ENCODE measurements around the gene EMC6. TPM values are rescaled to one million over a fixed set of nuclear protein-coding genes. Genes with fewer than 3 reads are reported as not detected.
A peak's percentile ranks its signal among the peaks of the same experiment; 100 is the strongest.

Gene EMC6
- polyA plus RNA-seq (ENCODE audit: insufficient read depth in 1 of 5, insufficient read length in 5 of 5, low replicate concordance in 1 of 5): 10 to 100 TPM; 17.8 to 30.8 (median 20.5) TPM
- long read RNA-seq, donor 1, transcript EMC6-201 (2 exons, 653 nt): major isoform, 27 of 30 reads
- long read RNA-seq, donor 1, partial matches to known transcripts: 0 of 30 reads
- long read RNA-seq, donor 1, other reads (novel, unspliced or antisense): 0 of 30 reads
- long read RNA-seq, donor 2, transcript EMC6-201 (2 exons, 653 nt): major isoform, 17 of 20 reads
- long read RNA-seq, donor 2, partial matches to known transcripts: 0 of 20 reads
- long read RNA-seq, donor 2, other reads (novel, unspliced or antisense): 0 of 20 reads
- long read RNA-seq, donor 3, transcript EMC6-201 (2 exons, 653 nt): major isoform, 24 of 27 reads
- long read RNA-seq, donor 3, partial matches to known transcripts: 0 of 27 reads
- long read RNA-seq, donor 3, other reads (novel, unspliced or antisense): 0 of 27 reads
- long read RNA-seq, donor 4, transcript EMC6-201 (2 exons, 653 nt): major isoform, 7 of 11 reads
- long read RNA-seq, donor 4, partial matches to known transcripts: 0 of 11 reads
- long read RNA-seq, donor 4, other reads (novel, unspliced or antisense): 0 of 11 reads
- long read RNA-seq, donor 5, transcript EMC6-201 (2 exons, 653 nt): major isoform, 34 of 41 reads
- long read RNA-seq, donor 5, transcript EMC6-202 (2 exons, 762 nt): minor isoform, 7 of 41 reads
- long read RNA-seq, donor 5, partial matches to known transcripts: 0 of 41 reads
- long read RNA-seq, donor 5, other reads (novel, unspliced or antisense): 0 of 41 reads
- long read RNA-seq, donor 6, transcript EMC6-202 (2 exons, 762 nt): minor isoform, 7 of 48 reads
- long read RNA-seq, donor 6, transcript EMC6-201 (2 exons, 653 nt): major isoform, 41 of 48 reads
- long read RNA-seq, donor 6, partial matches to known transcripts: 0 of 48 reads
- long read RNA-seq, donor 6, other reads (novel, unspliced or antisense): 0 of 48 reads
- long read RNA-seq, donor 7, transcript EMC6-201 (2 exons, 653 nt): major isoform, 21 of 25 reads
- long read RNA-seq, donor 7, partial matches to known transcripts: 0 of 25 reads
- long read RNA-seq, donor 7, other reads (novel, unspliced or antisense): 0 of 25 reads
- long read RNA-seq, donor 8, transcript EMC6-201 (2 exons, 653 nt): major isoform, 9 of 11 reads
- long read RNA-seq, donor 8, partial matches to known transcripts: 0 of 11 reads
- long read RNA-seq, donor 8, other reads (novel, unspliced or antisense): 0 of 11 reads

- DNase-seq: peak; percentile 99 to 100
Observed at GRCh38 chr17:3668279-3669084, at the start of gene EMC6, which contains the start of gene TAX1BP3. TSS of gene EMC6 (plus strand) at chr17:3668812. CDS start at chr17:3669147, 335 bp downstream. TSS of gene TAX1BP3 (minus strand) at chr17:3668578. CDS start at chr17:3668526, 52 bp downstream.

GRCh38 chr17:3621146-3621720 is 47.4 kb upstream of the EMC6 start:
- DNase-seq: no peak

- DNase-seq: no peak
Observed at GRCh38 chr17:3622977-3623594, 45.5 kb upstream of the EMC6 start.

- no peak for DNase-seq
Observed at GRCh38 chr17:3626831-3627768, 41.5 kb upstream of the EMC6 start.

- DNase-seq: no peak
Observed at GRCh38 chr17:3627769-3628167, 40.8 kb upstream of the EMC6 start.

- DNase-seq: no peak
Observed at GRCh38 chr17:3630781-3631180, 37.8 kb upstream of the EMC6 start.

GRCh38 chr17:3632287-3632686 is 36.3 kb upstream of the EMC6 start:
- DNase-seq: no peak

GRCh38 chr17:3635474-3636153 is 33.0 kb upstream of the EMC6 start:
- no peak for DNase-seq

- DNase-seq: peak; percentile 95 to 96
Observed at GRCh38 chr17:3636154-3636907, 32.3 kb upstream of the EMC6 start, which contains the start of the genes CTNS and SHPK. TSS of gene CTNS (plus strand) at chr17:3636760. CDS start at chr17:3640207, 3,447 bp downstream. TSS of gene SHPK (minus strand) at chr17:3636250. CDS start at chr17:3636219, 31 bp downstream.

- DNase-seq: no peak
Observed at GRCh38 chr17:3636908-3637373, 31.7 kb upstream of the EMC6 start.

GRCh38 chr17:3639981-3640596 is 28.5 kb upstream of the EMC6 start:
- no peak for DNase-seq

GRCh38 chr17:3641014-3641413 is 27.6 kb upstream of the EMC6 start:
- no peak for DNase-seq

- no peak for DNase-seq
Observed at GRCh38 chr17:3641717-3642486, 26.7 kb upstream of the EMC6 start.

- no peak for DNase-seq
Observed at GRCh38 chr17:3643889-3644349, 24.7 kb upstream of the EMC6 start.

- no peak for DNase-seq
Observed at GRCh38 chr17:3645310-3645709, 23.3 kb upstream of the EMC6 start.

GRCh38 chr17:3647251-3647650 is 21.4 kb upstream of the EMC6 start:
- DNase-seq: no peak
